ENCODE data around the gene ATRX. TPM values are rescaled to one million over a fixed set of nuclear protein-coding genes. Genes with fewer than 3 reads are reported as not detected.
"Not testable (repeated sequence)": the region's sequence is repeated elsewhere in the genome, so short reads cannot be mapped to it uniquely, and the experiment has no call there.

Gene ATRX
- total RNA-seq, 2 donors from 2014 or later, result 40.9 to 48.3 TPM

GRCh38 chrX:77519765-77520164, 266.3 kb downstream of the ATRX start:
- Histone ChIP-seq H3K4me1 (no peaks in the 10 kb centered on the region), H3K4me3 (no peak overlapping the region), H3K27me3 (no peaks in the 10 kb centered on the region), H3K36me3 (no peaks in the 10 kb centered on the region), H3K27ac (no peak overlapping the region), H3K9me3 (peaks cover 0 to 3% of the 10 kb centered on the region in 2 donors)
- no peak for TF ChIP-seq CTCF (IDR thresholded peaks at IDR 0.05)
- no peak for DNase-seq (ENCODE audit: low spot score)

DNA sequence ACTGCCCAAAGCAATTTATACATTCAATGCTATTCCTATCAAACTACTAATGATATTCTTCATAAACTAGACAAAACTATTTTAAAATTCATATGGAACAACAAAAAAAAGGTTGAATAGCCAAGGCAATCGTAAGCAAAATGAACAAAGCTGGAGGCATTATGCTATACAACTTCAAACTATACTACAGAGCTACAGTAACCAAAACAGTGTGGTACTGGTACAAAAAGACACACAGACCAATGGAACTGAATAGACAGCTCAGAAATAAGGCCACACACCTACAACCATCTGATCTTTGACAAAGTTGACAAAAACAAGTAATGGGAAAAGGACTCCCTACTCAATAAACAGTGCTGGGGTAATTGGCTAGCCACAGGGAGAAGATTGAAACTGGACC, 271.8 kb downstream of the ATRX start:
- no peaks in the 10 kb centered on the region for H3K4me1 ChIP-seq
- no peak for DNase-seq (ENCODE audit: low spot score)
- no peak for TF ChIP-seq CTCF (IDR thresholded peaks at IDR 0.05)
- H3K9me3 ChIP-seq, result peaks cover 0 to 15% of the 10 kb centered on the region in 2 donors
- H3K36me3 ChIP-seq, result peaks cover 7% of the 10 kb centered on the region
- no peak overlapping the region for H3K4me3 ChIP-seq
- H3K27me3 ChIP-seq, result no peaks in the 10 kb centered on the region
- no peak overlapping the region for H3K27ac ChIP-seq

GRCh38 chrX:77510007-77510406, 276.0 kb downstream of the ATRX start:
- Histone ChIP-seq H3K36me3 (peaks cover 11% of the 10 kb centered on the region), H3K4me3 (no peak overlapping the region), H3K4me1 (no peaks in the 10 kb centered on the region), H3K27ac (no peak overlapping the region), H3K9me3 (peaks cover 0 to 14% of the 10 kb centered on the region in 2 donors), H3K27me3 (no peaks in the 10 kb centered on the region)
- TF ChIP-seq CTCF (IDR thresholded peaks at IDR 0.05), result no peak
- no peak for DNase-seq (ENCODE audit: low spot score)

DNA sequence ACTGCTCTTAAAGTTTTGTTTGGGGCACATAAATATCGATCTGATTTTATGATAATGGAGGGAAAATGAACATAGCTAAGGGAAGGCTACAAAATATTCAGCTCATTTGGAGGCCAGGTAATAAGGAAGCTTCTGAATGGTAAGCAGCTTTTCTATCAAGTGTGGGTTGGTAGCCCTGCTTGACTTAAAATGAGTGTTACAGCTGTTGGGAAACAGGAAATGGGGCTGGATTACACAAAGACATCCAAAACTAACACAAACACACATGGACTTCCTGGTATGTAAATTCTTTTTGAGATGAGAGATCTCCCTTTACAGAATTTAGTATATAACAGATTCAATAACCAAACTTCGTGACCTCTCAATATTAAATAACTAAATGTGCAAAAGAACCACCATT, 280.8 kb downstream of the ATRX start:
- no peak for TF ChIP-seq CTCF (IDR thresholded peaks at IDR 0.05)
- no peak overlapping the region for H3K27ac ChIP-seq
- H3K36me3 ChIP-seq, result peaks cover 8% of the 10 kb centered on the region
- H3K4me1 ChIP-seq, result no peaks in the 10 kb centered on the region
- H3K27me3 ChIP-seq, result no peaks in the 10 kb centered on the region
- no peak for DNase-seq (ENCODE audit: low spot score)
- no peak overlapping the region for H3K4me3 ChIP-seq
- no peaks in the 10 kb centered on the region for H3K9me3 ChIP-seq

GRCh38 chrX:77502951-77503525, 283.0 kb downstream of the ATRX start:
- no peak for DNase-seq (ENCODE audit: low spot score)
- Histone ChIP-seq H3K27me3 (no peaks in the 10 kb centered on the region), H3K4me1 (no peaks in the 10 kb centered on the region), H3K27ac (no peak overlapping the region), H3K9me3 (no peaks in the 10 kb centered on the region), H3K36me3 (peaks cover 2% of the 10 kb centered on the region), H3K4me3 (no peak overlapping the region)
- TF ChIP-seq CTCF (IDR thresholded peaks at IDR 0.05), result no peak

GRCh38 chrX:77500164-77500563, 285.9 kb downstream of the ATRX start:
- not testable (repeated sequence) for DNase-seq (ENCODE audit: low spot score); H3K9me3 ChIP-seq; H3K36me3 ChIP-seq; H3K4me1 ChIP-seq; H3K27ac ChIP-seq; H3K4me3 ChIP-seq; H3K27me3 ChIP-seq

Data from right atrium auricular region (tissue), 2 donors.